HG03439 (cell line): ENCODE data around the gene PPIA.
"Not testable (repeated sequence)": the region's sequence is repeated elsewhere in the genome, so short reads cannot be mapped to it uniquely, and the experiment has no call there.

Experiments used
- ATAC-seq: cut with Tn5 transposase; IDR thresholded peaks from one replicate; pipeline ENCODE4 v1.9.1; 2021; ENCODE audit warnings: mild to moderate bottlenecking, moderate library complexity; ENCODE audit not compliant: unreplicated experiment

The PPIA gene

GRCh38 chr7:44762726-44763522, 33.6 kb upstream of the PPIA start:
- ATAC-seq, result no peak

GRCh38 chr7:44764081-44764480, 32.4 kb upstream of the PPIA start:
- no peak for ATAC-seq

- no peak for ATAC-seq
Measured at GRCh38 chr7:44764665-44765578, 31.6 kb upstream of the PPIA start.

GRCh38 chr7:44765579-44766415, 30.7 kb upstream of the PPIA start:
- no peak for ATAC-seq

GRCh38 chr7:44766416-44766801, 30.1 kb upstream of the PPIA start:
- no peak for ATAC-seq

- ATAC-seq, result no peak
Measured at GRCh38 chr7:44767134-44767911, 29.2 kb upstream of the PPIA start.

GRCh38 chr7:44767912-44768627, 28.4 kb upstream of the PPIA start:
- peak; percentile 41 for ATAC-seq

- no peak for ATAC-seq
Measured at GRCh38 chr7:44768628-44769371, 27.7 kb upstream of the PPIA start.

- ATAC-seq, result no peak
Measured at GRCh38 chr7:44769376-44769775, 27.1 kb upstream of the PPIA start.

GRCh38 chr7:44769776-44770294, 26.6 kb upstream of the PPIA start:
- peak; percentile 61 for ATAC-seq

- ATAC-seq, result no peak
Measured at GRCh38 chr7:44771358-44771757, 25.1 kb upstream of the PPIA start.

- ATAC-seq, result no peak
Measured at GRCh38 chr7:44772440-44772839, 24.0 kb upstream of the PPIA start.

- ATAC-seq, result no peak
Measured at GRCh38 chr7:44772867-44773266, 23.6 kb upstream of the PPIA start.

GRCh38 chr7:44774486-44774885, 22.0 kb upstream of the PPIA start:
- ATAC-seq, result not testable (repeated sequence)

GRCh38 chr7:44775383-44776107, 20.9 kb upstream of the PPIA start:
- no peak for ATAC-seq

- no peak for ATAC-seq
Measured at GRCh38 chr7:44776211-44776610, 20.3 kb upstream of the PPIA start.

- ATAC-seq, result no peak
Measured at GRCh38 chr7:44782460-44782859, 14.0 kb upstream of the PPIA start.

GRCh38 chr7:44783407-44783806, 13.1 kb upstream of the PPIA start:
- no peak for ATAC-seq
